GM23338 (cell line): ENCODE data around the gene ALCAM. TPM values are rescaled to one million over a fixed set of nuclear protein-coding genes. Genes with fewer than 3 reads are reported as not detected.
A peak's percentile ranks its signal among the peaks of the same experiment; 100 is the strongest.

Experiments used
- ATAC-seq: fragments of 200-7000 bp; cut with Tn5 transposase; 3 replicates; pipeline ENCODE4 v1.9.1; 2020
- DNase-seq: peaks from one replicate; pipeline ENCODE4 v3.0.0-alpha.2; 2015; ENCODE audit warnings: low spot score
- H2AFZ ChIP-seq: fragments of 200-600 bp; sonication (generic); 2 replicates; pipeline ENCODE4 v1.8.0; 2016; ENCODE audit warnings: antibody characterized with exemption, mild to moderate bottlenecking, moderate library complexity
- H3F3A ChIP-seq: fragments of 200-600 bp; sonication (generic); replicated peaks from 2 replicates; pipeline ENCODE4 v1.8.0; 2017; ENCODE audit warnings: antibody characterized with exemption, mixed run types, low read depth
- H3K27ac ChIP-seq: fragments of 200-600 bp; sonication (generic); 2 replicates; pipeline ENCODE4 v1.6.1; 2016; ENCODE audit warnings: low read depth
- H3K27me3 ChIP-seq: fragments of 200-600 bp; sonication (generic); 2 replicates; pipeline ENCODE4 v1.8.0; 2016; ENCODE audit warnings: mild to moderate bottlenecking, mixed run types, moderate library complexity; ENCODE audit not compliant: insufficient read depth
- H3K36me3 ChIP-seq: fragments of 200-600 bp; sonication (generic); 2 replicates; pipeline ENCODE4 v1.8.0; 2016; ENCODE audit warnings: mild to moderate bottlenecking; ENCODE audit not compliant: insufficient read depth
- H3K4me1 ChIP-seq: fragments of 200-600 bp; sonication (generic); 2 replicates; pipeline ENCODE4 v1.8.0; 2016; ENCODE audit warnings: mild to moderate bottlenecking, moderate library complexity; ENCODE audit not compliant: insufficient read depth
- H3K4me2 ChIP-seq: fragments of 200-600 bp; sonication (generic); 2 replicates; pipeline ENCODE4 v1.7.1; 2017; ENCODE audit warnings: mixed run types
- H3K4me3 ChIP-seq: fragments of 200-600 bp; sonication (generic); 2 replicates; pipeline ENCODE4 v1.6.1; 2016; ENCODE audit warnings: mixed run types
- H3K79me2 ChIP-seq: fragments of 200-600 bp; sonication (generic); replicated peaks from 2 replicates; pipeline ENCODE4 v1.8.0; 2017; ENCODE audit warnings: mild to moderate bottlenecking; ENCODE audit not compliant: insufficient read depth
- H3K9me2 ChIP-seq: fragments of 200-600 bp; sonication (generic); 2 replicates; pipeline ENCODE4 v1.8.0; 2017; ENCODE audit not compliant: insufficient read depth
- H4K20me1 ChIP-seq: fragments of 200-600 bp; sonication (generic); replicated peaks from 2 replicates; pipeline ENCODE4 v1.8.0; 2017; ENCODE audit warnings: mild to moderate bottlenecking; ENCODE audit not compliant: insufficient read depth
- H3K27ac Mint-ChIP-seq: 2 replicates; pipeline ENCODE4 v1.8.0; 2020; ENCODE audit warnings: inconsistent platforms, mild to moderate bottlenecking, moderate library complexity, mixed read lengths
- H3K27me3 Mint-ChIP-seq: 3 replicates; pipeline ENCODE4 v1.8.0; 2022; ENCODE audit warnings: low read depth, mild to moderate bottlenecking, moderate library complexity, mixed read lengths, inconsistent platforms; ENCODE audit not compliant: insufficient read depth, poor library complexity
- H3K36me3 Mint-ChIP-seq: 3 replicates; pipeline ENCODE4 v1.8.0; 2021; ENCODE audit warnings: low read depth, mild to moderate bottlenecking, inconsistent platforms, moderate library complexity, mixed read lengths
- H3K4me1 Mint-ChIP-seq: 3 replicates; pipeline ENCODE4 v1.8.0; 2020; ENCODE audit warnings: mild to moderate bottlenecking, inconsistent platforms, mixed read lengths
- H3K4me3 Mint-ChIP-seq: 3 replicates; pipeline ENCODE4 v1.8.0; 2021; ENCODE audit warnings: moderate library complexity, mild to moderate bottlenecking, inconsistent platforms, mixed read lengths
- H3K9me3 Mint-ChIP-seq: 3 replicates; pipeline ENCODE4 v1.8.0; 2020; ENCODE audit warnings: moderate library complexity, mild to moderate bottlenecking, inconsistent platforms, mixed read lengths
- CREB1 ChIP-seq: fragments of 250-450 bp; sonication (Bioruptor Pico); IDR thresholded peaks from 2 replicates; pipeline ENCODE4 v1.5.0; 2020; ENCODE audit warnings: low read depth, mild to moderate bottlenecking, moderate library complexity
- CTCF ChIP-seq, 2 experiments: fragments of 200-600 bp in 1 of 2; sonication (generic) in 1 of 2; conservative IDR thresholded peaks; 2 replicates each; pipeline versions ENCODE4 v1.5.1 to v1.6.1; 2016 to 2017; ENCODE audit warnings: antibody characterized with exemption in 2 of 2, low read depth in 2 of 2, mild to moderate bottlenecking in 2 of 2, moderate library complexity in 1 of 2
- ETS1 ChIP-seq: IDR thresholded peaks from 2 replicates; pipeline ENCODE4 v1.6.1; 2016; ENCODE audit warnings: antibody characterized with exemption
- JUNB ChIP-seq: IDR thresholded peaks from one replicate; pipeline ENCODE4 v1.6.1; 2016; ENCODE audit warnings: antibody characterized with exemption; ENCODE audit not compliant: unreplicated experiment
- NANOG ChIP-seq: IDR thresholded peaks from 2 replicates; pipeline ENCODE4 v1.6.1; 2016; ENCODE audit warnings: antibody characterized with exemption, borderline replicate concordance
- STAT1 ChIP-seq: IDR thresholded peaks from one replicate; pipeline ENCODE4 v1.6.1; 2016; ENCODE audit warnings: antibody characterized with exemption; ENCODE audit not compliant: unreplicated experiment
- ZNF114 ChIP-seq: fragments of 250-450 bp; sonication (Bioruptor Pico); IDR thresholded peaks from 2 replicates; pipeline ENCODE4 v1.5.0; 2020; ENCODE audit warnings: mild to moderate bottlenecking, moderate library complexity
- ZNF462 ChIP-seq: fragments of 250-450 bp; sonication (Bioruptor Pico); IDR thresholded peaks from 2 replicates; pipeline ENCODE4 v1.5.0; 2020; ENCODE audit warnings: mild to moderate bottlenecking, moderate library complexity
- polyA plus RNA-seq: library from polyadenylated mRNA; unstranded; fragments of >200 nt; fragmentation: Nextera tagmentation; extraction: Ambion mirVana; gene quantifications from 2 replicates; pipeline ENCODE4 v1.2.1, GENCODE V29; 2016
- total RNA-seq: library from RNA; depleted of rRNA; stranded (reverse); fragments of >200 nt; shearing (Covaris generic); gene quantifications from 2 replicates; pipeline ENCODE4 v1.2.3, GENCODE V29; 2014

ALCAM gene
- total and polyA plus RNA-seq, 2 experiments from 2014 or later, result 11.3 to 36.0 TPM

- Histone ChIP-seq H3K36me3 (no peaks in the 10 kb centered on the region), H3K4me2 (peak overlapping the region; percentile 77), H3K4me1 (peaks cover 8% of the 10 kb centered on the region; the same call in 1 of the 2 replicates), H3K4me3 (peak overlapping the region; percentile 73), H3K79me2 (no peaks in the 10 kb centered on the region), H4K20me1 (no peaks in the 10 kb centered on the region), H3K27me3 (peaks cover 37% of the 10 kb centered on the region), H2AFZ (peak overlapping the region; percentile 95), H3F3A (no peaks in the 10 kb centered on the region), H3K27ac (no peak overlapping the region), H3K9me2 (no peaks in the 10 kb centered on the region)
- DNase-seq (peak; percentile 72), ATAC-seq (peak; percentile 90)
- peak overlapping the region; percentile 74 for H3K4me3 Mint-ChIP-seq
- TF ChIP-seq CTCF (conservative IDR thresholded peaks at IDR 0.05; ENCODE audit: low read depth in 2 of 2), result peak in 1 of 2 experiments; percentile 11; a peak in 1 of 4 replicates
- TF ChIP-seq ETS1, result no peak
- TF ChIP-seq CREB1, result no peak
- TF ChIP-seq STAT1, result no peak
- no peak for TF ChIP-seq ZNF114 (CRISPR knock-in tag)
- no peak for TF ChIP-seq JUNB
- H3K36me3 Mint-ChIP-seq, result no peaks in the 10 kb centered on the region
- H3K27me3 Mint-ChIP-seq, result peaks cover 10% of the 10 kb centered on the region
- no peak overlapping the region for H3K27ac Mint-ChIP-seq
- peaks cover 12% of the 10 kb centered on the region for H3K4me1 Mint-ChIP-seq
- H3K9me3 Mint-ChIP-seq, result no peaks in the 10 kb centered on the region
Measured at GRCh38 chr3:105353485-105354161, 13.1 kb upstream of the ALCAM start.

- TF ChIP-seq ZNF462 (CRISPR knock-in tag) (peak; percentile 51; the same call in 1 of the 2 replicates), CREB1 (no peak), NANOG (peak; percentile 6; the same call in 1 of the 2 replicates), STAT1 (no peak), CTCF (conservative IDR thresholded peaks at IDR 0.05; ENCODE audit: low read depth in 2 of 2) (no peak)
- Histone ChIP-seq H4K20me1 (no peaks in the 10 kb centered on the region), H3K36me3 (no peaks in the 10 kb centered on the region), H3K9me2 (no peaks in the 10 kb centered on the region), H3K27ac (no peak overlapping the region), H3K4me2 (peak overlapping the region; percentile 77), H3F3A (no peaks in the 10 kb centered on the region), H2AFZ (peak overlapping the region; percentile 95), H3K4me3 (peak overlapping the region; percentile 73), H3K27me3 (peaks cover 37% of the 10 kb centered on the region), H3K4me1 (peaks cover 8% of the 10 kb centered on the region; the same call in 1 of the 2 replicates), H3K79me2 (no peaks in the 10 kb centered on the region)
- peaks cover 10% of the 10 kb centered on the region for H3K27me3 Mint-ChIP-seq
- no peaks in the 10 kb centered on the region for H3K36me3 Mint-ChIP-seq
- peak overlapping the region; percentile 74 for H3K4me3 Mint-ChIP-seq
- peak; percentile 86 for ATAC-seq
- DNase-seq, result peak; percentile 87
- H3K9me3 Mint-ChIP-seq, result no peaks in the 10 kb centered on the region
- peaks cover 12% of the 10 kb centered on the region for H3K4me1 Mint-ChIP-seq
- no peak overlapping the region for H3K27ac Mint-ChIP-seq
Measured at GRCh38 chr3:105354429-105354828, 12.3 kb upstream of the ALCAM start.
